Measurements from ENCODE around the gene TCF7L2.

The TCF7L2 gene

GRCh38 chr10:112948196-112948595 is 1.9 kb upstream of the TCF7L2 start:
- no peak for DNase-seq

- peak; percentile 9 for DNase-seq
Measured at GRCh38 chr10:112949143-112949823, 764 bp upstream of the TCF7L2 start.

- peak; percentile 29 for DNase-seq
Measured at GRCh38 chr10:112950714-112951358, 789 bp downstream of the TCF7L2 start.

- DNase-seq: peak; percentile 75
Measured at GRCh38 chr10:112951359-112952281, 1.6 kb downstream of the TCF7L2 start.

DNA sequence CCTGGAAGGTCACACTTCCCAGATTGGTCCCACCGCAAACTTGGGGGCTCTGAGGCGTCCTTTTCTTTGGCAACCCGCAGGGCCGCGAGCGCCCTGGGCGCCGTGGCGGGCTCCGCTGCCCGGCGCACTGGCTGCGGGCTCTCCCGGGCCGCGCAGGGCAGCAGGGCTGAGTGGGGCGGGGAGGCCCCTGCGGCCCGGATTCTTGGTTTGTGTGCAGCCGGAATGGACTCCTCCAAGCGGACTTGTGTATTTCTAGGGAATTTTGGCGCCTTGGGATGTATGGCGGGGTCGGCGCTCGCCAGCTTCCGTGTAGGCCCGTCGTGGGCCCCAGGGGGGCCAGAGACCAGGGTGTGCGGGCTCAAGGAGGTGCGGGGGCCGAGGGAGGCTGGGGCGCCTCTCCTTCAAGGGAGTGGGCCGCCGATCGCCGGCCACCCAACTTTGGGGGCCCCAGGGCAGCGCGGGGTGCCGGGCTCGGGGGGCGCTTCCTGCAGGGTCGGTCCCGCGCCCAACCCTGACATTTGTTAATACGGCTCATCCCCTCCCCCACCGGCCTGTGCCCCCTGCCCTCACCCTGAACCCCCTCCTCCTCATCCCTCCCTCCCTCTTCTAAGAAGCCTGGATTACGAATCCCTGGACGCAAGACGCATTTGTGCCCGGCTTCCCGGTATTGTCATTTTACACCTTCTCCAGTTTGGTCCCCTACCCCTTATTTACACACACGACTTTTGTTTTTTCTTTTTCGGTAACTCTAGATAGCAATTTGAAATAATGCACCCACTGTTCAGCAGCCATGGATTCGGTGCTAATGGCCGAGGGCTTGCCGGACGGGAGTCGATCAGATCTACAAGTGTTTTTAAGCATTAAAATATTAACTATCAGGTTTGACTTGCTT is 2.5 kb downstream of the TCF7L2 start:
- DNase-seq: no peak

DNA sequence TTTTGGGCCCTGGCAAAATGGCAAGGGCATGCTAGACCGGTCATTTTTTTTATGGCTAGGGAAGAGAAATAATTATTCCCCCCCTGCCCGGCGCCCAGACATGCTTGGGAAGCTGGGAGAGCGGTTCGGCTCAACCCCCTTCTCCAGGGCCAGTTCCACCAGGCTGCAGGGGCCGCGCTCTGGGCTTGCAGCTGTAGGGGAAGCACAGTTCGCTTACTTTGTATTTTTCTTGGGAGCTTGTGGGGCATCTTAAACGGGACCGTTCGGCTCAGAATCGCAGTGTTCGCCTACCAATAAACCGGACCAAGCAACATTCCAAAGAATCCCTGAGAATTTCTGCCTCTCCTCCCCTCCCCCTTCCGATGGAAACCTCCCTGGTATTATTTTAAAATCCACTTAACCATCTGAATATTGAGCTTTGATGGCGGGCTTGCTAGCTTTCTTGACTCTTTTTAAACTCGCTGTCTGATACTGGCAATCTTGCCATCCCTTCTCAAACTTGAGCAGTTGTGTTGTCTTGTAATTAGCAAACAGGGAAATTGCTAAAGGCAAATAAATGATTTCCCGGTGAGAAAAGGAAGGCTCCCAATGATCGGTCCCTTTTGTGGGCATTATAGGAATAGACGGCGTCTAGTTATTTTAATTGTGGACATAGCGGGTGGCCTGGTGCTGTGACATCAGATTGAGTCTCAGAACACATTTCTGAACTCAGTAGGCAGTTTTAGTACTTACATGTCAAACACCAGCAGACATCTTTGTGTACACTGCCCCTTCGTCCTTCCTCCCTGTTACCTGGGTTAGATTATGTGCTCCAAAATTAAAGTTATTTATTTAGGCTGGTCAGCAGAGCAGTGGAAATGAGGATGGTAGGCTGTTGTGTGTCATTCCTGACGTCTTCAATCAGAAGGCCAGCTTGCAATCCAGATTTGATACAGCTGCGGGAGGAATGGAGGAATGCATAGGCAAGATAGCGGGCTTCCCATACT is 3.4 kb downstream of the TCF7L2 start:
- DNase-seq: peak; percentile 70

DNA sequence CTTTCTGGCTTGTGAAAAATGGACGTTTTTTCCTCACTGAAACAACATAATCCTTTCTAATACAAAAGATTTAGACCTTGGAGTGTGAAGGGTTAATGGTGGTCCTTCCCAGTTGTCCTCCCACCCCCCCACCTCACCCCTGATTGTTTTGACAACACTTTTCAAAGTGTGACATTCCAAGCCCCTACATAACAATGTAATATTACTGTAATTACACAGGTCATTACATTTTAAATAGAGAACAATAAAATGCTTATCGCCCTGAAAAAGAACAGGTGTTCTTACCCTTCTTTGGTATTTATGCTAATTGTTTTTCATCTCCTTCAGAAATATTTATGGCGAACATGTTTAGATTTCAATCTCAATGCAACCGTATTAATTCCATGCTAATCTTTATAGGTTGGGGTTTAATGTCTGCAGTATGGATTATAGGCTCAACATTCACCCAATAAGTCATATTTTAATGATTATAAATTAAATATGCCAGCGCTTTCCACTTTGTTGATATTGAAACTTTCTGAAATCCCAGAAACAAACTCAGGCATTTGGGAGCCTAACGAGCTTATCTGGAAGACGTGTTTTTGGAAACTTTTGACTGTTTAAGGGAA is 5.0 kb downstream of the TCF7L2 start:
- no peak for DNase-seq

DNA sequence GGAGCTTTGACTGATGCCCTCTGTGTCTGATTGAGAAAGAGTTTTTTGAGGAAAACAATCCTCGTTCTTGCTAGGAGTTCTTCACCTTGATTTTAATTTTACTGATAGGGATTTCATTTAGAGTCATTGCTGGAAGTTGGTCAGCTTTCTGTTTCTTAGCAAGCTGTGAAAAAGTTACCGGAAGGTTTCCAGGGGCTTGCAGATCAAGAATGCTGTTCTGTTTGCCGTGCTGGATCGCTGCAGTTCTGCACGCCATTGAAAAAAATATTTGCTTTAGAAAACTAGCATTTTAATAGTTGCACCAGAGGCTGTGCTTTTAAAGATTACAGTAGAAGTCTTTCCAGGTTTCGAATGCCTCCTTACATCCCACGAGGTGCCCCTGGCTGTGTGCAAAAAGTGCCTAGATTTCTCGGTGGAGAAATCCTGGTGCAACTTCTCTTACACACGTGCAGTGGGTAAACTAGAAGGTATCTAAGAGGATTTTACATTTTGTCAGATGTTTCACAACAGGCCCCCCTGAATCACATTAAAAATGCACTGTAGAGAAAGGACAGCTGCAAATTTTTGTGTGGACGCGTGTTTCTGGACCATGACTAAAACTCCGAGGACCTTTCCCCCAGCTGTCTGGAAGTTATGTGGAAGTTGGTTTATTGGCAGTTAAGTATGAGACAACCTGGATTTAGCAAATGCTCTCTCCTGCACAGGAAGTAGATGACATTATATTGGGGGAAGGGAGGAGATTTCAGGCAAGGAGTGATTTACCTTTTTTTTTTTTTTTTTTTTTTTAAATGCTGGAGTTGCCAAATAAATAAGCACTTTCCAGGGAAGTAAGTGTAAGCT is 5.8 kb downstream of the TCF7L2 start:
- DNase-seq: peak; percentile 95

DNA sequence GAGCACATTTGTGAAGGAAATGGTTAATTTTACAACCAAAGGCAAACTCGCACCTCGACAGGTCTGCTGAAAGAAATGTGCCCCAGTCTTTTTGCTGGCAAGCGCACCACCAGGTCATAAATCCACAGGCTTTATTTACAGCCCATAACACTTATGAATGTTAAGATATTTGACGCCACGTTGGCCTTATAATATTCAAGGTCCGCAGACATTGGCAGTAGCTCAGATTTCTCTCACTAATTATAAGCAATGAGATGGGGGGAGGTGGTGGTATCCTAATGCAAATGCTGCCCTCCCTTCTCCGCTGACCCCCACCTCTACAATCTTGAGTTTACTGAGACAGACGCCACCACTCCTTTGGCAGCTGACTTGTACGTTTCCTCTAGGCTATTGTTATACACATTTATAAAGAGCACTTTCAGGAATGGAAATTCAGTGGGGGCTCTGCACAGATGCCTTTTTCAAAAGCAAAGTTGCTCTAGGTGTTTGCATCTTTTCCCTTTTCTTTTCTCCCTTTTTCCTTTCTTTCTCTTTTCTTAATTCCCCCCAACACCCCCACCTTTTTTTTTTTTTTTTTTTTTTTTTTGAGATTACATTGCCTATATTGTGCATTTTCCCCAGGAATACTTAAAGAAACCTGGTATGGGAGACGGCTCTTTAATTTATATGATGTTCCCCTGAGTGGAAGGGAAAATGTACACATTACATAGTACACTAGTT is 6.7 kb downstream of the TCF7L2 start:
- DNase-seq: no peak

DNA sequence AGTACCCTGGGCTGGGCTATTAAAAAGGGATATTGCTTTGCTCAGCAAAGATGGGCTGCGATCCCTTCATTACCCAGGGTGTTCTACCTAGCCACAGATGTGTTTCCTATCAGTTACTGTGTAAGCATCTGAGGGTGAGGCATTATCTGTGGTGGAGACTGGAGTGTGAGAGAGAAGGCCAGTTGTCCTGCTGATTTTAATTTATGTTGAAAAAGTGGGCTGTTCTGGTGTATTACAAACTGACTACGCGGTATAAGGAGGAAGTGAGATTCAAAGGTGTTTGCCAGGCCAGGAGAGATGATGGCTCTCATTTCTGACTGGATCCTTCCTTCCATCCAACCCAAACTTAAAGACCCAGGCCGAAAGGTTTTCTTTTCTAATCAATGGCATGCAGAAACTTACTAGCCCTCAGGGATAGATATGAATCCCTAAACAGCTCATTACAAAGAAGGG is 7.6 kb downstream of the TCF7L2 start:
- no peak for DNase-seq

- DNase-seq: peak; percentile 97
Measured at GRCh38 chr10:112958275-112958995, 8.4 kb downstream of the TCF7L2 start.

GRCh38 chr10:112959207-112959838 is 9.3 kb downstream of the TCF7L2 start:
- peak; percentile 87 for DNase-seq

DNA sequence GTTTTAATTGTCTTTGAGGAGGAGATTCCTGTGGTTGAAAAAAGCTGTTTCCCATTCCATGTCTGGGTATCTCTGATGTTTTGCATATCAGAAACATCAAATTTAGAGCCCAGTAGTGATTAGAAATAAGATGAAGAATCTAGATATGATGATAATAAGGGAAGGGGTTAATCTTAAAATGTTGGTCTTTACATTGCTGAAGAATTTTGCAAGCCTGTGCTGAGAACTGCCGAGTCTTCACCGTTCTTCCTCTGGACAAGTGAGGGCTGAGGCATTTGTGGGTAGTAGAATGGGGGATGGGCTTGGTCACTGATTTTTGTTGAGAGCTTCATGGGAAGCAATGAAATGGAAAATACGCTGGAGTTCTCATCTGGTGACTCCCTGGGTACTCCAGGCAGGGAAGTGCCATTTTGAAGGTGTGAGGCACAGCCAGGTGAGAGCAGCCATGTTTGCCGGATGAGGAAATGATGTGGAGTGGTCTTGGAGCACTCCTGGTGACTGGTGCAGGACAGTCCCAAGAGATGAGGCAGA is 10.2 kb downstream of the TCF7L2 start:
- DNase-seq: peak; percentile 69

- DNase-seq: no peak
Measured at GRCh38 chr10:112961609-112962008, 11.6 kb downstream of the TCF7L2 start.

DNA sequence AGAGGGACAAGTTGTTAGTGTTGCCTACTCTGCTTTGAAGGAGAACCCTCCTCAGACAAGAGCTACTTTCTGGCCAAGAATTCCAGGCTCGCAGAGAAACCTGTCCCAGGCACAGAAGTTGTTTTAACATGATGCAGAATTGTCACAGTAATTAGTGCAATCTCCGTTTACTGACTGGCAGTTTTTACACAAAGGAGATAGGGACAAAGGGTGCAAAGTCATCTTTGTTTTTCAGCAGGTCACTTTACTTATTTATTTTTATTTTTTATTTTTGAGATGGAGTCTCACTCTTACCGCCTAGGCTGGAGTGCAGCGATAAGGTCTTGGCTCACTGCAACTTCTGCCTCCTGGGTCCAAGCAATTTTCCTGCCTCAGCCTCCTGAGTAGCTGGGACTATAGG is 12.3 kb downstream of the TCF7L2 start:
- DNase-seq: no peak

- DNase-seq: peak; percentile 65
Measured at GRCh38 chr10:112963835-112964234, 13.8 kb downstream of the TCF7L2 start.

GRCh38 chr10:112964482-112964881 is 14.4 kb downstream of the TCF7L2 start:
- DNase-seq: no peak
